Posterior vena cava (tissue), 2 donors: ENCODE measurements around the gene PTTG1IP2. TPM values are rescaled to one million over a fixed set of nuclear protein-coding genes. Genes with fewer than 3 reads are reported as not detected.

Experiments
- DNase-seq: peaks from one replicate; pipeline ENCODE4 v3.0.0-alpha.2; 2020; ENCODE audit warnings: low spot score
- intact Hi-C, 2 donors: fragments of 100-400 bp; cut with DNase I; formaldehyde crosslinking; loops; one replicate each; pipeline versions ENCODE4 v1.14.1 to v1.14.2; 2022 to 2023
- total RNA-seq, 2 donors: library from RNA; stranded (reverse); fragmentation: NEBNext Ultra II Directional; extraction: Animal tissue kit (Norgen Biotek cat#: 25700); gene quantifications; one replicate each; pipeline ENCODE4 v1.2.1, GENCODE V29; 2021
- donor health status: DM: yes; HTN: yes; CAD: no.
- donor health status: DM: yes; HTN: yes; CAD: no.

The PTTG1IP2 gene
- total RNA-seq, 2 donors from 2014 or later = 0.76 TPM; not detected in 1

GRCh38 chr7:90472805-90473540 is 3.5 kb downstream of the PTTG1IP2 start:
- no peak for DNase-seq
- intact Hi-C loops = no loop called here

GRCh38 chr7:90473814-90474213 is 4.4 kb downstream of the PTTG1IP2 start:
- intact Hi-C loops = no loop called here
- no peak for DNase-seq

GRCh38 chr7:90474284-90475210 is 5.1 kb downstream of the PTTG1IP2 start:
- DNase-seq = no peak
- intact Hi-C loops = no loop called here

- no peak for DNase-seq
- intact Hi-C loops = no loop called here
Measured at GRCh38 chr7:90483251-90483650, 13.8 kb downstream of the PTTG1IP2 start.

GRCh38 chr7:90484706-90485105 is 15.3 kb downstream of the PTTG1IP2 start:
- intact Hi-C loops = no loop called here
- no peak for DNase-seq

GRCh38 chr7:90485734-90486316 is 16.4 kb downstream of the PTTG1IP2 start:
- intact Hi-C loops = no loop called here
- DNase-seq = no peak

- no peak for DNase-seq
- intact Hi-C loops = no loop called here
Measured at GRCh38 chr7:90487808-90488207, 18.4 kb downstream of the PTTG1IP2 start.

GRCh38 chr7:90488220-90488619 is 18.8 kb downstream of the PTTG1IP2 start:
- intact Hi-C loops = no loop called here
- no peak for DNase-seq

GRCh38 chr7:90492250-90492649 is 22.8 kb downstream of the PTTG1IP2 start:
- intact Hi-C loops = no loop called here
- no peak for DNase-seq

- DNase-seq = no peak
- intact Hi-C loops = no loop called here
Measured at GRCh38 chr7:90495241-90495640, 25.8 kb downstream of the PTTG1IP2 start.

GRCh38 chr7:90502539-90502938 is 33.1 kb downstream of the PTTG1IP2 start:
- intact Hi-C loops = no loop called here
- DNase-seq = no peak

GRCh38 chr7:90503367-90503766 is 33.9 kb downstream of the PTTG1IP2 start:
- DNase-seq = no peak

GRCh38 chr7:90507692-90508091 is 38.3 kb downstream of the PTTG1IP2 start:
- DNase-seq = no peak
- intact Hi-C loops = no loop called here

More at GRCh38 chr7:90503367-90503766, 33.9 kb downstream of the PTTG1IP2 start:
- intact Hi-C loops = no loop called here

GRCh38 chr7:90511776-90512175 is 42.3 kb downstream of the PTTG1IP2 start:
- no peak for DNase-seq
- intact Hi-C loops = no loop called here

GRCh38 chr7:90512821-90513254 is 43.4 kb downstream of the PTTG1IP2 start:
- intact Hi-C loops = no loop called here
- DNase-seq = no peak

- DNase-seq = no peak
Measured at GRCh38 chr7:90516257-90516656, 46.8 kb downstream of the PTTG1IP2 start.

GRCh38 chr7:90518630-90519029 is 49.2 kb downstream of the PTTG1IP2 start:
- intact Hi-C loops = no loop called here
- DNase-seq = no peak

More at GRCh38 chr7:90516257-90516656, 46.8 kb downstream of the PTTG1IP2 start:
- intact Hi-C loops = no loop called here

- intact Hi-C loops = no loop called here
- no peak for DNase-seq
Measured at GRCh38 chr7:90520484-90520883, 51.0 kb downstream of the PTTG1IP2 start.

- DNase-seq = no peak
- intact Hi-C loops = loop anchor here in 1 of 2 donors (5.0 kb wide), 1 partner anchor 1488 kb away; no protein-coding TSS in a partner anchor
Measured at GRCh38 chr7:90530263-90530662, 60.8 kb downstream of the PTTG1IP2 start.
